ENCODE results near the gene RCAN1. TPM values are rescaled to one million over a fixed set of nuclear protein-coding genes. Genes with fewer than 3 reads are reported as not detected.

The RCAN1 gene
- total and polyA plus RNA-seq, 10 donors: 5.3 to 28.6 (median 14.7) TPM

- Histone ChIP-seq H3K36me3 (no peaks in the 10 kb centered on the region), H3K4me3 (no peak overlapping the region), H3K27ac (no peak overlapping the region), H3K27me3 (replicated peaks in 1 of 7) (no peaks in the 10 kb centered on the region), H3K4me1 (peaks cover 0 to 37% (median 32%) of the 10 kb centered on the region in 6 donors), H3K9me3 (peaks cover 0 to 5% (median 0%) of the 10 kb centered on the region in 8 donors)
- no peak for DNase-seq
- intact Hi-C loops (cut with DNase I; ENCODE audit: low total_unique reads): no loop called here
- TF ChIP-seq POLR2AphosphoS5 (IDR thresholded peaks at IDR 0.05) (no peak), POLR2A (IDR thresholded peaks at IDR 0.05) (no peak), CTCF (IDR thresholded peaks at IDR 0.05 in 8 of 11, conservative IDR thresholded peaks at IDR 0.05 in 3 of 11) (no peak)
- WGBS, 5 donors: 83 to 94% (median 85%) methylated on average over 11 of the region's 11 CpGs
Observed at GRCh38 chr21:34548781-34549376, 66.0 kb downstream of the RCAN1 start.

GRCh38 chr21:34546542-34546941 is 68.4 kb downstream of the RCAN1 start:
- H3K27ac ChIP-seq: peak overlapping the region in 4 of 8 donors; percentile 69 to 88 (median 74)
- no peaks in the 10 kb centered on the region for H3K36me3 ChIP-seq
- H3K4me3 ChIP-seq: no peak overlapping the region
- WGBS, 5 donors: 66 to 72% (median 68%) methylated on average over 6 of the region's 6 CpGs
- H3K9me3 ChIP-seq: peaks cover 0 to 6% (median 0%) of the 10 kb centered on the region in 8 donors
- TF ChIP-seq CTCF (IDR thresholded peaks at IDR 0.05 in 8 of 11, conservative IDR thresholded peaks at IDR 0.05 in 3 of 11): no peak
- TF ChIP-seq POLR2A (IDR thresholded peaks at IDR 0.05): no peak
- TF ChIP-seq POLR2AphosphoS5 (IDR thresholded peaks at IDR 0.05): no peak
- no peaks in the 10 kb centered on the region for H3K27me3 ChIP-seq (replicated peaks in 1 of 7)
- peaks cover 0 to 40% (median 34%) of the 10 kb centered on the region in 6 donors for H3K4me1 ChIP-seq
- no peak for DNase-seq
- intact Hi-C loops (cut with DNase I; ENCODE audit: low total_unique reads): no loop called here

GRCh38 chr21:34545079-34545884 is 69.6 kb downstream of the RCAN1 start:
- DNase-seq: no peak
- Histone ChIP-seq H3K27me3 (replicated peaks in 1 of 7) (no peaks in the 10 kb centered on the region), H3K4me3 (peak overlapping the region in 2 of 8 donors; percentile 5 to 43), H3K36me3 (no peaks in the 10 kb centered on the region), H3K27ac (peak overlapping the region; percentile 16 to 88 (median 73)), H3K9me3 (peaks cover 0 to 6% (median 0%) of the 10 kb centered on the region in 8 donors), H3K4me1 (peaks cover 0 to 40% (median 34%) of the 10 kb centered on the region in 6 donors)
- intact Hi-C loops (cut with DNase I; ENCODE audit: low total_unique reads): no loop called here
- WGBS, 5 donors: 33 to 44% (median 39%) methylated on average over 10 of the region's 10 CpGs
- no peak for TF ChIP-seq CTCF (IDR thresholded peaks at IDR 0.05 in 8 of 11, conservative IDR thresholded peaks at IDR 0.05 in 3 of 11)
- peak in 2 of 3 donors; percentile 14 to 53 for TF ChIP-seq POLR2AphosphoS5 (IDR thresholded peaks at IDR 0.05)
- no peak for TF ChIP-seq POLR2A (IDR thresholded peaks at IDR 0.05)

GRCh38 chr21:34544032-34544496 is 70.8 kb downstream of the RCAN1 start:
- no peaks in the 10 kb centered on the region for H3K36me3 ChIP-seq
- no peak for DNase-seq
- H3K9me3 ChIP-seq: peaks cover 0 to 6% (median 0%) of the 10 kb centered on the region in 8 donors
- no peak overlapping the region for H3K4me3 ChIP-seq
- H3K27me3 ChIP-seq (replicated peaks in 1 of 7): no peaks in the 10 kb centered on the region
- WGBS, 5 donors: 87 to 96% (median 92%) methylated on average over 7 of the region's 7 CpGs
- peaks cover 0 to 40% (median 34%) of the 10 kb centered on the region in 6 donors for H3K4me1 ChIP-seq
- intact Hi-C loops (cut with DNase I; ENCODE audit: low total_unique reads): no loop called here
- H3K27ac ChIP-seq: peak overlapping the region in 6 of 8 donors; percentile 16 to 88 (median 74)
- peak in 9 of 11 experiments; percentile 24 to 72 (median 55) for TF ChIP-seq CTCF (IDR thresholded peaks at IDR 0.05 in 8 of 11, conservative IDR thresholded peaks at IDR 0.05 in 3 of 11)
- peak in 1 of 3 donors; percentile 72 for TF ChIP-seq POLR2AphosphoS5 (IDR thresholded peaks at IDR 0.05)
- TF ChIP-seq POLR2A (IDR thresholded peaks at IDR 0.05): no peak
